Measurements from ENCODE around the gene PRKRIP1. TPM values are rescaled to one million over a fixed set of nuclear protein-coding genes. Genes with fewer than 3 reads are reported as not detected.
A peak's percentile ranks its signal among the peaks of the same experiment; 100 is the strongest.

The PRKRIP1 gene
- polyA plus RNA-seq, 3 donors, result 6.6 to 27.0 (median 7.4) TPM

DNA sequence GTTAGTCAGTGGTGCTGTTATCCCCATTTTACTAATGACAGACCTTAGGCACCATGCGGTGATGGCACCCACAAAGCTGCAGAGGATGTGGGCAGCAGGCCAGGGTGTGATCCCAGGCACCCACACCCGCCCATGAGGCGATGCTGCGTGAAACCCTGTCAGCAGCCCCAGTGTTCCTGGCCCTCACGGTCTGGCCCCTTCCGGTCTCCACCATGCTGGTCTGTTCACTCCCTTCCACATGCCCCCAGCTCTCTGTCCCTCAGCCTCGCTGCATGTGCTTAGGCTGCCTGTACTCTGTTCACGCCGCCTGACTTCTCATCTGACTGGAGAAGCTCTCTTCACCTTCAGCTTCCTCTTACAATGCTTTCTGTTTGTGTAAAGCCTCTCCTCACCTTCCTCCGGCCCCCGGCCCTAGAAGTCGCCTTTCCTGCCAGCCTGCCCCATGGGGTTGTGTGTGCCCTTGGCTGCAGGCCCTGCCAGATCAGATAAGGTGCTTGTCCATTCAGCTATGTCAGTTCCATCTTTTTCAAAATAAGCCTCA lies 19.6 kb downstream of the PRKRIP1 start:
- Mint-ChIP-seq H3K36me3 (peaks cover 58 to 87% of the 10 kb centered on the region in 2 donors), H3K4me3 (no peak overlapping the region), H3K4me1 (peaks cover 27% of the 10 kb centered on the region), H3K9me3 (no peaks in the 10 kb centered on the region), H3K27ac (peak overlapping the region in 4 of 7 donors; percentile 1 to 85 (median 22)), H3K27me3 (ENCODE audit: low read depth in 3 of 3) (no peaks in the 10 kb centered on the region)
- H4K20me1 ChIP-seq (ENCODE audit: insufficient read depth, low read length), result no peaks in the 10 kb centered on the region
- intact Hi-C loops (cut with micrococcal nuclease), result no loop called here
- no peak overlapping the region for H2AFZ ChIP-seq (ENCODE audit: insufficient read depth, low read depth, low read length, poor library complexity, severe bottlenecking)
- TF ChIP-seq CTCF (IDR thresholded peaks at IDR 0.05), result no peak
- no peak overlapping the region for H3K9ac ChIP-seq (ENCODE audit: insufficient read depth, low read length, poor library complexity, severe bottlenecking)
- no peak overlapping the region for H3K4me3 ChIP-seq (replicated peaks in 1 of 3; ENCODE audit: low read depth in 2 of 3, low read length in 3 of 3)
- peaks cover 13 to 14% of the 10 kb centered on the region in 2 donors for H3K4me1 ChIP-seq (ENCODE audit: control insufficient read depth in 1 of 2, insufficient read depth in 2 of 2, low read length in 2 of 2)
- H3K27me3 ChIP-seq (ENCODE audit: control insufficient read depth in 2 of 2, insufficient read depth in 2 of 2, low read length in 2 of 2), result no peaks in the 10 kb centered on the region
- H3K27ac ChIP-seq (ENCODE audit: low read depth in 1 of 2, low read length in 2 of 2), result no peak overlapping the region
- no peaks in the 10 kb centered on the region for H3K9me3 ChIP-seq (replicated peaks in 1 of 2; ENCODE audit: control insufficient read depth in 1 of 2, insufficient read depth in 1 of 2, low read length in 2 of 2)
- no peak overlapping the region for H3K4me2 ChIP-seq (replicated peaks; ENCODE audit: extremely low read depth, low read length, poor library complexity, severe bottlenecking)
- peaks cover 36 to 80% of the 10 kb centered on the region in 2 donors for H3K36me3 ChIP-seq (replicated peaks in 1 of 2; ENCODE audit: control insufficient read depth in 1 of 2, insufficient read depth in 2 of 2, low read length in 2 of 2)
- DNase-seq, result no peak
- WGBS (ENCODE audit: insufficient coverage), result 38% methylated on average over 10 of the region's 12 CpGs
- H3K79me2 ChIP-seq (ENCODE audit: insufficient read depth, low read length), result peaks cover 4% of the 10 kb centered on the region

GRCh38 chr7:102416406-102416805 lies 20.2 kb downstream of the PRKRIP1 start:
- H3K9me3 ChIP-seq (replicated peaks in 1 of 2; ENCODE audit: control insufficient read depth in 1 of 2, insufficient read depth in 1 of 2, low read length in 2 of 2), result no peaks in the 10 kb centered on the region
- no peak overlapping the region for H2AFZ ChIP-seq (ENCODE audit: insufficient read depth, low read depth, low read length, poor library complexity, severe bottlenecking)
- H3K4me1 Mint-ChIP-seq, result peaks cover 32% of the 10 kb centered on the region
- H3K27ac Mint-ChIP-seq, result peak overlapping the region in 2 of 7 donors; percentile 35 to 85
- 100% methylated on average over 3 of the region's 6 CpGs for WGBS (ENCODE audit: insufficient coverage)
- no peak overlapping the region for H3K4me3 ChIP-seq (replicated peaks in 1 of 3; ENCODE audit: low read depth in 2 of 3, low read length in 3 of 3)
- H3K4me3 Mint-ChIP-seq, result no peak overlapping the region
- no peak for DNase-seq
- H3K27me3 ChIP-seq (ENCODE audit: control insufficient read depth in 2 of 2, insufficient read depth in 2 of 2, low read length in 2 of 2), result no peaks in the 10 kb centered on the region
- H3K27ac ChIP-seq (ENCODE audit: low read depth in 1 of 2, low read length in 2 of 2), result no peak overlapping the region
- TF ChIP-seq CTCF (IDR thresholded peaks at IDR 0.05), result no peak
- no peak overlapping the region for H3K4me2 ChIP-seq (replicated peaks; ENCODE audit: extremely low read depth, low read length, poor library complexity, severe bottlenecking)
- H3K27me3 Mint-ChIP-seq (ENCODE audit: low read depth in 3 of 3), result no peaks in the 10 kb centered on the region
- peaks cover 56 to 87% of the 10 kb centered on the region in 2 donors for H3K36me3 Mint-ChIP-seq
- peaks cover 4% of the 10 kb centered on the region for H3K79me2 ChIP-seq (ENCODE audit: insufficient read depth, low read length)
- peaks cover 29 to 74% of the 10 kb centered on the region in 2 donors for H3K36me3 ChIP-seq (replicated peaks in 1 of 2; ENCODE audit: control insufficient read depth in 1 of 2, insufficient read depth in 2 of 2, low read length in 2 of 2)
- intact Hi-C loops (cut with micrococcal nuclease), result no loop called here
- no peaks in the 10 kb centered on the region for H3K9me3 Mint-ChIP-seq
- peaks cover 19 to 21% of the 10 kb centered on the region in 2 donors for H3K4me1 ChIP-seq (ENCODE audit: control insufficient read depth in 1 of 2, insufficient read depth in 2 of 2, low read length in 2 of 2)
- H3K9ac ChIP-seq (ENCODE audit: insufficient read depth, low read length, poor library complexity, severe bottlenecking), result no peak overlapping the region
- H4K20me1 ChIP-seq (ENCODE audit: insufficient read depth, low read length), result no peaks in the 10 kb centered on the region

All from CD14-positive monocyte (primary cell).